Measurements from ENCODE around the gene CAPRIN1. TPM values are rescaled to one million over a fixed set of nuclear protein-coding genes. Genes with fewer than 3 reads are reported as not detected.

The CAPRIN1 gene
- total and polyA plus RNA-seq, 2 of the 8 experiments (the other 6 are each of a cell fraction or from before 2014, with no cell fraction given) = 221 to 317 TPM

DNA sequence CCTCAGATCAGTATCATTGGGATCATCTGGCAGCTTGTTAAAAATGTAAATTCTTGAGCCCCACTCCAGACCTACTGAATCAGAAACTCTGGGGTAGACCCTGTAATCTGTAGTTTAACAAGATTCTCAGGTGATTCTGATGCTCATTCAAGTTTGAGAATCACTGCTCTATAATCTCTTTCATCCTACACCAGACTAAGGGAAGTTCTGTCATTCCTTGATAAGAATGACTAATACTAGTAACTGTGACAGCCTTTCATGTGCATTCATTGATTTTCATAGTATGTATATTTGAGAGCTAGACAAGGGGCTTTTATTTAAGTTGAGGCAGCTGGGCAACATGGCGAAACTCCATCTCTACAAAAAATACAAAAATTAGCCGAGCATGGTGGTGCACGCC lies 83.9 kb downstream of the CAPRIN1 start:
- Histone ChIP-seq H3K27ac (ENCODE audit: low read depth, low read length) (no peak overlapping the region), H2BK120ac (replicated peaks; ENCODE audit: low read depth, low read length) (no peak overlapping the region), H2BK12ac (ENCODE audit: low read depth, low read length) (no peak overlapping the region), H3K27me3 (replicated peaks in 1 of 4; ENCODE audit: control insufficient read depth in 3 of 4, extremely low read depth in 1 of 4, insufficient read depth in 3 of 4, low read length in 3 of 4) (no peaks in the 10 kb centered on the region), H3K23ac (ENCODE audit: insufficient read length) (no peak overlapping the region), H2BK15ac (ENCODE audit: low read length) (no peak overlapping the region), H4K8ac (ENCODE audit: extremely low read depth, insufficient read depth, low read length) (no peak overlapping the region), H3K9me3 (ENCODE audit: insufficient read depth in 2 of 2, low read depth in 1 of 2, low read length in 1 of 2) (no peaks in the 10 kb centered on the region), H3K23me2 (ENCODE audit: low read depth, low read length) (no peaks in the 10 kb centered on the region; the same call in 1 of the 2 replicates), H3K79me2 (ENCODE audit: control insufficient read depth in 1 of 2, insufficient read depth in 2 of 2, low read length in 2 of 2) (no peaks in the 10 kb centered on the region), H2BK20ac (ENCODE audit: low read length) (no peak overlapping the region), H3K36me3 (ENCODE audit: control insufficient read depth in 2 of 4, insufficient read depth in 4 of 4, low read length in 3 of 4) (peaks cover 25 to 66% (median 51%) of the 10 kb centered on the region in 4 experiments), H3K18ac (ENCODE audit: extremely low read depth, low read length) (no peak overlapping the region), H2AK5ac (ENCODE audit: low read depth, low read length) (no peak overlapping the region), H2AFZ (ENCODE audit: low read length) (no peak overlapping the region), H3K4me3 (ENCODE audit: extremely low read depth in 1 of 4, insufficient read depth in 2 of 4, low read depth in 3 of 4, low read length in 4 of 4) (no peak overlapping the region), H3K14ac (ENCODE audit: insufficient read length) (no peak overlapping the region), H3K56ac (replicated peaks; ENCODE audit: insufficient read length, low read depth, low read length) (no peak overlapping the region), H3K4me2 (ENCODE audit: insufficient read depth in 1 of 2, low read depth in 2 of 2, low read length in 2 of 2) (no peak overlapping the region), H4K91ac (replicated peaks; ENCODE audit: insufficient read length, low read length) (no peak overlapping the region), H4K20me1 (replicated peaks in 1 of 2; ENCODE audit: control insufficient read depth in 1 of 2, insufficient read depth in 2 of 2, low read length in 2 of 2) (peaks cover 3 to 6% of the 10 kb centered on the region in 2 experiments), H3K4ac (replicated peaks; ENCODE audit: insufficient read length, low read depth, low read length) (no peak overlapping the region), H3K79me1 (ENCODE audit: low read depth, low read length) (no peaks in the 10 kb centered on the region), H2BK5ac (ENCODE audit: low read depth, low read length) (no peak overlapping the region), H4K5ac (ENCODE audit: insufficient read length, low read depth, low read length) (no peak overlapping the region), H3K4me1 (replicated peaks in 1 of 4; ENCODE audit: control insufficient read depth in 3 of 4, insufficient read depth in 4 of 4, low read length in 3 of 4) (no peaks in the 10 kb centered on the region), H3K9ac (replicated peaks in 1 of 4; ENCODE audit: extremely low read depth in 1 of 4, low read depth in 3 of 4, low read length in 3 of 4) (no peak overlapping the region)
- POLR2A ChIA-PET (ENCODE audit: partially characterized antibody) = interaction anchor here (2.3 to 3.0 kb wide), 2 partner anchors 12 to 30 kb away, joined by 4 to 7 read pairs; partner anchors contain the start of gene NAT10
- TF ChIP-seq YY1 (IDR thresholded peaks at IDR 0.05; ENCODE audit: low read depth, low read length) = no peak
- CTCF ChIA-PET (ENCODE audit: partially characterized antibody) = interaction anchor here (0.8 to 1.2 kb wide), 2 partner anchors 14 to 50 kb away, joined by 3 to 5 read pairs; no protein-coding TSS in a partner anchor
- WGBS, 2 experiments (ENCODE audit: extremely low coverage in 1 of 2, insufficient coverage in 1 of 2, insufficient read length in 1 of 2, insufficient replicate concordance in 2 of 2, low coverage in 1 of 2, low lambda C conversion rate in 2 of 2, missing lambda C conversion rate in 1 of 2) = 89% methylated on average over 3 of the region's 3 CpGs; no CpG with 5 or more reads in 1 of the 2 experiments
- no peak for DNase-seq (ENCODE audit: low read depth in 1 of 2, low spot score in 2 of 2)
- FAIRE-seq = no peak
